SJSA1 (cell line): ENCODE measurements around the gene POLE2. TPM values are rescaled to one million over a fixed set of nuclear protein-coding genes. Genes with fewer than 3 reads are reported as not detected.
"Not testable (repeated sequence)": the region's sequence is repeated elsewhere in the genome, so short reads cannot be mapped to it uniquely, and the experiment has no call there.

ENCODE experiments used
- DNase-seq, 2 experiments: peaks; one replicate each; pipeline ENCODE4 v3.0.0-alpha.2; 2015 to 2020; ENCODE audit warnings: low spot score in 2 of 2, low read depth in 1 of 2
- H3K27ac ChIP-seq: fragments of 250-450 bp; sonication (Bioruptor Pico); 2 replicates; pipeline ENCODE4 v1.5.1; 2020; ENCODE audit warnings: mild to moderate bottlenecking, moderate library complexity
- H3K27me3 ChIP-seq: fragments of 250-450 bp; sonication (Bioruptor Pico); replicated peaks from 2 replicates; pipeline ENCODE4 v1.5.1; 2020; ENCODE audit warnings: mild to moderate bottlenecking, moderate library complexity
- H3K36me3 ChIP-seq: fragments of 250-450 bp; sonication (Bioruptor Pico); 2 replicates; pipeline ENCODE4 v1.5.1; 2020; ENCODE audit warnings: mild to moderate bottlenecking
- H3K4me1 ChIP-seq: fragments of 250-450 bp; sonication (Bioruptor Pico); replicated peaks from 2 replicates; pipeline ENCODE4 v1.6.1; 2021; ENCODE audit warnings: mild to moderate bottlenecking
- H3K4me3 ChIP-seq: fragments of 250-450 bp; sonication (Bioruptor Pico); 2 replicates; pipeline ENCODE4 v1.5.1; 2020; ENCODE audit warnings: mild to moderate bottlenecking
- H3K9me3 ChIP-seq: fragments of 250-450 bp; sonication (Bioruptor Pico); replicated peaks from 2 replicates; pipeline ENCODE4 v1.5.1; 2020; ENCODE audit warnings: mild to moderate bottlenecking
- total RNA-seq: library from RNA; depleted of rRNA; stranded (reverse); fragments of >200 nt; shearing (Covaris generic); gene quantifications from 2 replicates; pipeline ENCODE4 v1.2.3, GENCODE V29; 2014

POLE2 gene
- total RNA-seq, 1 experiment from 2014 or later = 26.1 TPM

DNA sequence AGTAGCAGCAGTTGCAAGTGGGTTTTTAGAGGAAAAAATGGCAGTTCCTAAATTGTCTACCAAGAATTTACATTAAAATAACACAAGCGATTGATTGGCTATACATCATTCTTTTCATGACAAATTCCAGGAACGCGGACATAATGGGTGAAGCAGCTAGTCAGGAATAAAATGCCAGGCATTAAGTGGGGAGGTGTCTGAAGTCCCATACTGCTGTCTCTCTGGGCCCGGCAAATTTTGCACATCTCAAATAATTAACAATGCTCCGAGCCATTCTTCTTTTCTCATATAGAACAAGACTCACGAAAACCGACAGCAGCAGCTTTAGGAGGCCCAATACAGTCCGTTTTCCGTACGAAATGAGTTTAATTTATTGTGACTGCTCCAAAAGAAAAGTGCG lies 68.3 kb downstream of the POLE2 start:
- H3K4me1 ChIP-seq = peaks cover 37% of the 10 kb centered on the region

DNA sequence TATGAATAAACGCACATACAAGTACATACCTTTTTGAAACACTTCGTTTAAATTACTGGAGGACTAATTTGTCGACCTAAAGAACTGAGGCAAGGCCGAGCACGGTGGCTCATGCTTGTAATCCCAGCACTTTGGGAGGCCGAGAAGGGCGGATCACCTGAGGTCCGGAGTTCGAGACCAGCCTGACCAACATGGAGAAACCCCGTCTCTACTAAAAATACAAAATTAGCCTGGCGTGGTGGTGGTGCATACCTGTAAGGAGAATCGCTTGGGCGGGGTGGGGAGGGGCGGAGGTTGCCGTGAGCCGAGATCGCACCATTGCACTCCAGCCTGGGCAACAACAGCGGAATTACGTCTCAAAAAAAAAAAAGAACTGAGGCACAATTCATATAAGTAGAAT lies 68.7 kb downstream of the POLE2 start:
- H3K4me3 ChIP-seq = peak overlapping the region; percentile 73
- H3K36me3 ChIP-seq = peaks cover 74% of the 10 kb centered on the region
- H3K27ac ChIP-seq, H3K27me3 ChIP-seq, DNase-seq, H3K9me3 ChIP-seq: not testable (repeated sequence)
- peaks cover 37% of the 10 kb centered on the region for H3K4me1 ChIP-seq

More for the DNA sequence above, 68.3 kb downstream of the POLE2 start:
- Histone ChIP-seq H3K4me3 (peak overlapping the region; percentile 73), H3K9me3 (no peaks in the 10 kb centered on the region), H3K27me3 (no peaks in the 10 kb centered on the region), H3K27ac (peak overlapping the region; percentile 80), H3K36me3 (peaks cover 70% of the 10 kb centered on the region)
- DNase-seq = no peak

DNA sequence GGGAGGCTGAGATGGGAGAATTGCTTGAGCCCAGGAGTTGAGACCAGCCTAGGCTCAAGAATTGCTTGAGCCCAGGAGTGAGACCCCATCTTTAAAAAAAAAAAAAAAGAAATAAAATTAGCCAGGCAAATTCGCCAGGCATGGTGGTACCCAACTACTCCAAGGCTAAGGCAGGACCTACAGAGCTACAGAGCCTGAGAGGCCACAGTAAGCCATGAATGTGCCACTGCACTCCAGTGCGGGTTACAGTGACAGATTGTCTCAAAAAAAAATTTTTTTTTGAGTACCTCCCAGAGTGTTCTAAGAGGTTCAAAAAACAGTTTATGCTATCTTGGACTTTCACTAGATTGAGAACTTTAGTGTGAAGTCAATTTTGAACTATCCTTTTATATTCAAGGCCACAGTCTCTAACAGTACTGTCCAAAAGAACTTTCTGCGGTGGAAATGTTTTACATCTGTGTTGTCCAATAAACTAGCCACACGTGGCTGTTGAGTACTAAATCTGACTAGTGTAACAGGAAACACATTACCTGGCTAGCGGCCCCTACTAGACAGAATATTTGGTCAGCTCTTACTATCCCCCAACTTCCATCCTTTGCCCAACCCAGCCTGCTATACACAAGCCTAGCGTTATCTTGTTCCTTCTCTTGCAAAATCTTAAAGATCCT lies 70.0 kb downstream of the POLE2 start:
- Histone ChIP-seq H3K4me3 (no peak overlapping the region), H3K9me3 (no peaks in the 10 kb centered on the region), H3K4me1 (peaks cover 37% of the 10 kb centered on the region), H3K27ac (no peak overlapping the region), H3K36me3 (peaks cover 71% of the 10 kb centered on the region), H3K27me3 (no peaks in the 10 kb centered on the region)
- DNase-seq = no peak

DNA sequence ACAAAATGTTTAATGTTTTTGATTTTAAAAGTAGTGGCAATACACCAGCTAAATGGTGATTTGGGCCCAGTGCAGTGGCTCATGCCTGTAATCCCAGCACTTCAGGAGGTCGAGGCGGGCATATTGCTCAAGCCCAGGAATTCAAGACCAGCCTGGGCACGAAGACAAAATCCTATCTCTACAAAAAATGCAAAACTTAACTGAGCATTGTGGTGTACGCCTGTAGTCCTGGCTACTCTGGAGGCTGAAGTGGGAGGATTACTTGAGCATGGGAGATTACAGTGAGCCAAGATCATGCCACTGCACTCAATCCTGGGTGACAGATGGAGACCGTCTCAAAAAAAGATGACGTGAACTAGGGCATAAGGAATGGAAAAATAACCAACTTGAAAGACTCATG lies 72.2 kb downstream of the POLE2 start:
- DNase-seq = no peak
- H3K27me3 ChIP-seq = no peaks in the 10 kb centered on the region
- no peak overlapping the region for H3K27ac ChIP-seq
- no peaks in the 10 kb centered on the region for H3K9me3 ChIP-seq
- peaks cover 65% of the 10 kb centered on the region for H3K36me3 ChIP-seq
- peaks cover 24% of the 10 kb centered on the region for H3K4me1 ChIP-seq
- no peak overlapping the region for H3K4me3 ChIP-seq

DNA sequence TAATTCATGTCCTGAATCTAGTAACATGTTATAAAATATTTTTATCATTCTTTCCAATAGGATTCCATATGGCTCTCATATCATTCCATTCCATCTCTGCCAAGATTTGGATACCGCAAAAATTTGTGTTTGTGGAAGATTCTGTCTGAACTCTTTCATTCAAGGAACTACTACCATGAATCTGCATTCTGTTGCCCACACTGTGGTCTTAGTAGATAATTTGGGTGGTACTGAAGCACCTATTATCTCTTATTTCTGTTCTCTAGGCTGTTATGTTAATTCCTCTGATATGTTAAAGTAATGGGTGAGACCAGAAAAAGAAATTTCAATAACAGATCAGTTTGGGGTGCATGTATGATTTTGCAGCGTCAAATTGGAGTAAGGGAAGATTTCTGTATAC lies 73.8 kb downstream of the POLE2 start:
- no peak overlapping the region for H3K27ac ChIP-seq
- H3K36me3 ChIP-seq = peaks cover 63% of the 10 kb centered on the region
- no peak for DNase-seq
- H3K4me3 ChIP-seq = no peak overlapping the region
- H3K27me3 ChIP-seq = no peaks in the 10 kb centered on the region
- H3K9me3 ChIP-seq = no peaks in the 10 kb centered on the region
- peaks cover 24% of the 10 kb centered on the region for H3K4me1 ChIP-seq

DNA sequence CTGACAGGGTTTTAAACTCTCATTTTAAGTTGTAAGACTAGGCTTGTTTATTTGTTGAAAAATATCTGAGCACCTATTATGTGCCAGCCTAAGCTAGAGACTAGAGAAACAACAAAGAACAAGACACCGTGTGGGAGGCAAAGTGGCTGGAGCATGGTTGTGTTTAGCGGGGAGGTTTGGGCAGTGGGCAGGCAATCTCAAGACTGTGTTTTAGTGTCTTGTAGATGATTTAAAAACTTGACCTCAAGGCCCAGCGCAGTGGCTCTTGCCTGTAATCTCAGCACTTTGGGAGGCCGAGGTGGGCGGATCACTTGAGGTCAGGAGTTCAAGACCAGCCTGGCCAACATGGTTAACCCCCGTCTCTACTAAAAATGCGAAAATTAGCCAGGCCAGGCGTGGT lies 75.3 kb downstream of the POLE2 start:
- Histone ChIP-seq H3K4me1 (peaks cover 8% of the 10 kb centered on the region), H3K27me3 (no peaks in the 10 kb centered on the region), H3K36me3 (peaks cover 53% of the 10 kb centered on the region), H3K9me3 (no peaks in the 10 kb centered on the region), H3K27ac (no peak overlapping the region), H3K4me3 (no peak overlapping the region)
- DNase-seq = no peak

DNA sequence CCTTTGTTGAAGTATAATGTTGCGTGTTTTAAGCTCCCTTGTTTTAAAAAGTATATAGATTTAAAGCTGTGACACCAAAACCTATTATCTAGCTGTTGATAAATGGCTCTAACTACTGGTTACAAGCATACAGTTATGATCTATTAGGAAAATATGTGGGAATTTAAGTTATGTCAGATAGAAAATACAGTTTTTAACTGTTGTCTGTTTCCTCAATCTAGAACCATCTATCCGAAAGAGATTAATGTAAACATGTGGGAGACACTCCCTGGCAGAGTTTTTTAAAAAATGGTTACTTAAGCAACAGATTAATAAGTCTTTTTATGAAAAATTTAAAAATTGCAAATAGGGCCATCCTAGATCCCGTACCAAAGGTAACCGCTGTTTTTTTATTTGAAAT lies 75.8 kb downstream of the POLE2 start:
- peaks cover 4% of the 10 kb centered on the region for H3K4me1 ChIP-seq
- H3K4me3 ChIP-seq = no peak overlapping the region
- H3K27ac ChIP-seq = no peak overlapping the region
- no peaks in the 10 kb centered on the region for H3K27me3 ChIP-seq
- peaks cover 53% of the 10 kb centered on the region for H3K36me3 ChIP-seq
- no peak for DNase-seq
- H3K9me3 ChIP-seq = no peaks in the 10 kb centered on the region

DNA sequence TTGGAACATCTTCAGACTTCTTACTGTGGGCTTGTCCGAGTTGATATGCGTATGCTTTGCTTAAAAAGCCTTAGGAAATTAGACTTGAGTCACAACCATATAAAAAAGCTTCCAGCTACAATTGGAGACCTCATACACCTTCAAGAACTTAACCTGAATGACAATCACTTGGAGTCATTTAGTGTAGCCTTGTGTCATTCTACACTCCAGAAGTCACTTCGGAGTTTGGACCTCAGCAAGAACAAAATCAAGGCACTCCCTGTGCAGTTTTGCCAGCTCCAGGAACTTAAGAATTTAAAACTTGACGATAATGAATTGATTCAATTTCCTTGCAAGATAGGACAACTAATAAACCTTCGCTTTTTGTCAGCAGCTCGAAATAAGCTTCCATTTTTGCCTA lies 80.4 kb downstream of the POLE2 start:
- Histone ChIP-seq H3K27me3 (no peaks in the 10 kb centered on the region), H3K4me3 (no peak overlapping the region), H3K27ac (no peak overlapping the region), H3K36me3 (peaks cover 65% of the 10 kb centered on the region), H3K4me1 (no peaks in the 10 kb centered on the region), H3K9me3 (no peaks in the 10 kb centered on the region)
- no peak for DNase-seq

DNA sequence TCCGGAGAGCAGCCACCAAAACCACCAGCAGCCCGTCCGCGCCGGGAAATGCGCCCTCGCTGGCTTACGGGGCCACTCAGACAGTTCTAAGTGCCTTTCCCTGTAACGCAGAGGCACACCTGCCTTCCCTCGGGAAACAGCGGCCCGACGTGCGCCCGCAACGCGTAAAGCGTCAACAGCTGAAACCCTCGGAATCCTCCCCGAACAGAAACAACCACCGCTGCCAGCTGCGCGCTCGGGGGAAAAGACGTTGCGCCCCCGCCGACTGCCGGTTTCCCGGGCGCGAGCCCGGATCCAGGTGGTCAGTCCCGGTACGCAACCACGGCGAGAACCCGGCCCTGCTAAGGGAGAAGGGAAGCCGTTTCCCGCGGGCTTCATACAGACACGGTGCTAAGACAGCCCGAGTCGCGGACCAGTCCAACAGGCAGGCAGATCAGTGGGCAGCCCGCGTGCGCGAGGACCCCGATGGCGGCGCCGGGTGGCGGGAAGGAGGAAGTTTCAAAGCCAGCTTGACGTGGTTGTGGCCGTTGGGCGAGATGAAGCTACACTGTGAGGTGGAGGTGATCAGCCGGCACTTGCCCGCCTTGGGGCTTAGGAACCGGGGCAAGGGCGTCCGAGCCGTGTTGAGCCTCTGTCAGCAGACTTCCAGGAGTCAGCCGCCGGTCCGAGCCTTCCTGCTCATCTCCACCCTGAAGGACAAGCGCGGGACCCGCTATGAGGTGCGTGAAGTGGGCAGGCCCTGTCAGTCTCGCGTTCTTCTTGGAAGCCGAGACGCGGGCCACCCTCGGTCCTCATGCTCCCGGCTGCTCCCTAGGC lies 89.3 kb downstream of the POLE2 start, which contains the start of gene LRR1:
LRR1 (plus strand) TSS at position 456 of the 816 bp plus-strand sequence; CDS start at position 537, 81 bp downstream.
- peak within 1 kb of the TSS; percentile 79 for H3K4me3 ChIP-seq
- H3K36me3 ChIP-seq = peaks cover 34% of the 10 kb centered on the region
- peak within 1 kb of the TSS; percentile 92 for H3K27ac ChIP-seq
- no peaks in the 10 kb centered on the region for H3K4me1 ChIP-seq
- DNase-seq = peak; percentile 86 to 94
- H3K9me3 ChIP-seq = no peaks in the 10 kb centered on the region
- no peaks in the 10 kb centered on the region for H3K27me3 ChIP-seq

DNA sequence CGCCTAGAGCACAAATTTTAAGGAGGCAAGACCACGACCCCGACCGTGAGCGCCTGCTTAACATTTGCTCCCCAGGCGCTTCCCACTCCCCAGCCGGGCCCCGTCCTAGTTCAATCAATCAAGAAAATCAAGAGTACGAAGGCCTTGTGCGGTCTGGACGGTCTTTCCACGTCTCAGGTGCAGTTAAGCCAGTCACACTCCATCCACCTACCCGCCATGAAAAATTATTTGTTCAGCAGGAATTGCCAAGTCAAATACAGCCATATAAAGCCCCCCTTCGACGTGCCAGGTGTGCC lies 89.9 kb downstream of the POLE2 start:
- Histone ChIP-seq H3K4me3 (peak overlapping the region; percentile 79), H3K4me1 (peaks cover 3% of the 10 kb centered on the region; the same call in 1 of the 2 replicates), H3K36me3 (peaks cover 31% of the 10 kb centered on the region), H3K27me3 (no peaks in the 10 kb centered on the region), H3K9me3 (no peaks in the 10 kb centered on the region), H3K27ac (peak overlapping the region; percentile 92)
- DNase-seq = no peak

DNA sequence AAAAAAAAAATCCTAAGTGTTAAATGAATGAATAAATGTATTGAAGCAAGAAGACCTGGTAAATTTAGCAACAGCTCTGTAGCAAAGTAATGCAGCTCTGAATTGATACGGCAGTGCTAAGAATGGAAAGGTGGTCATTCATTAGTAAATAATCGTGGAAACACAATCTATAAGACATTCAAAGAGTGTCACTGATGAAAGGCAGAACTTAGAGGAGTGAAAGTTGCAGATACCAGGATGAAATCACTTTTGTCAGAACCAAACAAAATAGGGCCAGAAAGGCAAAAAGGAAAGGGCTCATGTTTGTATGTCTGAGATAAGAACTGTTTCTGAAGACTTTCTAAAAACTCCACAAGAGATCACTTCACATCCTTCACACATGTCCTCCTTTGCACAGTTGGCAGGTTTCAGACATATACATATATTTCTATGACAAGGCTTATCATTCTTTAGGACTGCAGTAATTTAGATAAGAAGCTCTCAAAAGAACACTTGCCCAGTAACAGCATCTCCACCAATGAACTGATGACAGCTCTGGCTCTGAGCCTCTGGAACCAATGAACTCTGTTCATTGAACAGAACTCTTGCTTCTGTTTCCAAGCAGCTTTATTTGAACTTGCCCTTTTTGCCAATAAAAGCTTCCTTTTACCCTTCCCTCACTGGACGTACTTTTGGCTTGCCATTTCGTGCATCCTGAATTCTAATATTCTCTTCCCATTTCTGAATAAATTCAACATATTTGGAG lies 93.5 kb downstream of the POLE2 start:
- Histone ChIP-seq H3K4me1 (peaks cover 8% of the 10 kb centered on the region), H3K4me3 (no peak overlapping the region), H3K36me3 (peaks cover 12% of the 10 kb centered on the region), H3K27me3 (no peaks in the 10 kb centered on the region), H3K9me3 (no peaks in the 10 kb centered on the region), H3K27ac (no peak overlapping the region)
- DNase-seq = no peak
